Measurements from ENCODE around the gene PTPRM.

PTPRM gene

GRCh38 chr18:8359481-8359880, 792.4 kb downstream of the PTPRM start:
- DNase-seq (ENCODE audit: low read depth in 2 of 2), result no peak

- no peak for DNase-seq (ENCODE audit: low read depth in 2 of 2)
These were observed 794.9 kb downstream of the PTPRM start for GRCh38 chr18:8361941-8362471.

GRCh38 chr18:8362863-8363262, 795.7 kb downstream of the PTPRM start:
- no peak for DNase-seq (ENCODE audit: low read depth in 2 of 2)

- DNase-seq (ENCODE audit: low read depth in 2 of 2), result no peak
These were observed 797.3 kb downstream of the PTPRM start for GRCh38 chr18:8364385-8364784.

GRCh38 chr18:8365006-8365405, 797.9 kb downstream of the PTPRM start:
- DNase-seq (ENCODE audit: low read depth in 2 of 2), result no peak

- no peak for DNase-seq (ENCODE audit: low read depth in 2 of 2)
These were observed 798.4 kb downstream of the PTPRM start for GRCh38 chr18:8365528-8365927.

- no peak for DNase-seq (ENCODE audit: low read depth in 2 of 2)
These were observed 799.0 kb downstream of the PTPRM start for GRCh38 chr18:8366070-8366469.

- DNase-seq (ENCODE audit: low read depth in 2 of 2), result no peak
These were observed 799.5 kb downstream of the PTPRM start for GRCh38 chr18:8366656-8367055.

GRCh38 chr18:8367217-8367988, 800.3 kb downstream of the PTPRM start:
- no peak for DNase-seq (ENCODE audit: low read depth in 2 of 2)

GRCh38 chr18:8368512-8369217, 801.5 kb downstream of the PTPRM start:
- DNase-seq (ENCODE audit: low read depth in 2 of 2), result no peak

- DNase-seq (ENCODE audit: low read depth in 2 of 2), result no peak
These were observed 806.4 kb downstream of the PTPRM start for GRCh38 chr18:8373486-8373885.

- no peak for DNase-seq (ENCODE audit: low read depth in 2 of 2)
These were observed 807.6 kb downstream of the PTPRM start for GRCh38 chr18:8374676-8375075.

GRCh38 chr18:8375249-8375648, 808.1 kb downstream of the PTPRM start:
- no peak for DNase-seq (ENCODE audit: low read depth in 2 of 2)

- no peak for DNase-seq (ENCODE audit: low read depth in 2 of 2)
These were observed 809.0 kb downstream of the PTPRM start for GRCh38 chr18:8376113-8376512.

GRCh38 chr18:8379187-8379941, 812.2 kb downstream of the PTPRM start:
- DNase-seq (ENCODE audit: low read depth in 2 of 2), result no peak

- DNase-seq (ENCODE audit: low read depth in 2 of 2), result no peak
These were observed 812.9 kb downstream of the PTPRM start for GRCh38 chr18:8380006-8380405.

- DNase-seq (ENCODE audit: low read depth in 2 of 2), result no peak
These were observed 813.8 kb downstream of the PTPRM start for GRCh38 chr18:8380926-8381325.

- peak in 1 of 2 experiments; percentile 7 for DNase-seq (ENCODE audit: low read depth in 2 of 2)
These were observed 814.8 kb downstream of the PTPRM start for GRCh38 chr18:8381821-8382459.

- DNase-seq (ENCODE audit: low read depth in 2 of 2), result no peak
These were observed 818.3 kb downstream of the PTPRM start for GRCh38 chr18:8385400-8385799.

GRCh38 chr18:8386669-8387380, 819.7 kb downstream of the PTPRM start:
- DNase-seq (ENCODE audit: low read depth in 2 of 2), result no peak

Measured in fibroblast of skin of left biceps (primary cell).